ENCODE measurements around the gene USP53. TPM values are rescaled to one million over a fixed set of nuclear protein-coding genes. Genes with fewer than 3 reads are reported as not detected.
"Not testable (repeated sequence)": the region's sequence is repeated elsewhere in the genome, so short reads cannot be mapped to it uniquely, and the experiment has no call there.

The USP53 gene
- 72.2 and 148 TPM in 2 replicates for total RNA-seq

DNA sequence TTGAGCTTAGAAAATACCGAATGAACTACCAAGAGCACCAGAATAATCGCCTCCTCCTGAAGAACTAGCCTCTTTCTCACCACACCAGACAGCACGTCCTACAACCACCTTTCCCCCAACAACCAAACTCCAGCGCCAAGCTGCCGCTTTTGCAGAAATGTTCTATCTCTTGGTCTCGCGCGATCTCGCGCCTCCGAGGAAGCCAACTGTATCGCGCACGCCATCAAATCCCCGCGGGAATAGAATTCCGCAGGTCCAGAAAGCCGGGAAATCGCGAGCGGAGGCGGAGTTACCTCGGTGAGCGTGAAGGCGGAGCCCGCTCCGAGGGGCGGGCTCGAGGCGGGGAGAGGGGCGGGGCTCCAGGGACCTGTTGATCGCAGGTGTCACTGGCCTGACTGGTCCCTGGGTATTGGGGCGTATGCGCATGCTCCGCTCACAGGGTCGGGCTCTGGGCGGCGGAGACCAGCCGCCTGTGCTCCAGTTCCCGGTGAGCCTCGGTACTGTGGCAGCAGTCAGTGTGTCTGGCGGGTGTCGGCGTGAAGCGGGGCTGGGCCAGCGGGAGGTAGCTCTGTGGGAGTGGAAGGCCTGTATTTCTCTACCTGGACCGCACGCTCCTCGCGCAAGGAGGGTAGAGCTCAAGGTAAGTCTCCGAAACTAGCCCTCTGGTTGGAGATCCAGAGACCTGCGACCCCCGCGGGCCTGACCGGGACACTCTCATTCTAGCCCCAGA, at the start of gene USP53:
USP53 (plus strand) TSS at position 480 of the 730 bp plus-strand sequence. CDS start 27,047 bp downstream, outside the sequence.
- H3K4me3 ChIP-seq (ENCODE audit: low read depth, low read length) = peak within 1 kb of the TSS; percentile 87
- TF ChIP-seq, protein P1, sequence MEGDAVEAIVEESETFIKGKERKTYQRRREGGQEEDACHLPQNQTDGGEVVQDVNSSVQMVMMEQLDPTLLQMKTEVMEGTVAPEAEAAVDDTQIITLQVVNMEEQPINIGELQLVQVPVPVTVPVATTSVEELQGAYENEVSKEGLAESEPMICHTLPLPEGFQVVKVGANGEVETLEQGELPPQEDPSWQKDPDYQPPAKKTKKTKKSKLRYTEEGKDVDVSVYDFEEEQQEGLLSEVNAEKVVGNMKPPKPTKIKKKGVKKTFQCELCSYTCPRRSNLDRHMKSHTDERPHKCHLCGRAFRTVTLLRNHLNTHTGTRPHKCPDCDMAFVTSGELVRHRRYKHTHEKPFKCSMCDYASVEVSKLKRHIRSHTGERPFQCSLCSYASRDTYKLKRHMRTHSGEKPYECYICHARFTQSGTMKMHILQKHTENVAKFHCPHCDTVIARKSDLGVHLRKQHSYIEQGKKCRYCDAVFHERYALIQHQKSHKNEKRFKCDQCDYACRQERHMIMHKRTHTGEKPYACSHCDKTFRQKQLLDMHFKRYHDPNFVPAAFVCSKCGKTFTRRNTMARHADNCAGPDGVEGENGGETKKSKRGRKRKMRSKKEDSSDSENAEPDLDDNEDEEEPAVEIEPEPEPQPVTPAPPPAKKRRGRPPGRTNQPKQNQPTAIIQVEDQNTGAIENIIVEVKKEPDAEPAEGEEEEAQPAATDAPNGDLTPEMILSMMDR (IDR thresholded peaks at IDR 0.05; ENCODE audit: insufficient read depth, low read depth, low read length) = no peak
- DNase-seq (ENCODE audit: low read depth) = peak; percentile 98

DNA sequence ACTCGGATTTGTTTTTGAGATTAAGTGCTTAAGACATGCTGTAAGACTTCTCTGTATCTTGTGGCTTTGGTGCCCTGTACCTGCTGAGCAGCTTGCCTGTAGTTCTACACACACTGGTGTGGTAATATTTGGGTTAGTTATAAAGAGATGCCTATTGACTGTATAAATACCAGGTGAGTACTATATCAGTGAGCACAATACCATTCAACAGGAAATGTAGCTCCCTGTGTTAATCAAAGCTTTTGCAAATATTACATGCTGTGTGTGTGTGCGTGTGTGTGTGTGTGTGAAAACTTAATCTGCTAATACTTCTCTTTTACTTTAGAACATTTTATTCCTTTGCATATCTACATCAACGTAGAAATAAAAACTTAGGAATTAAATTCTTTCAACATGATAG, 46.7 kb upstream of the USP53 start:
- no peak overlapping the region for H3K4me3 ChIP-seq (ENCODE audit: low read depth, low read length)
- DNase-seq (ENCODE audit: low read depth) = no peak
- TF ChIP-seq, protein P1 (IDR thresholded peaks at IDR 0.05; ENCODE audit: insufficient read depth, low read depth, low read length) = no peak

DNA sequence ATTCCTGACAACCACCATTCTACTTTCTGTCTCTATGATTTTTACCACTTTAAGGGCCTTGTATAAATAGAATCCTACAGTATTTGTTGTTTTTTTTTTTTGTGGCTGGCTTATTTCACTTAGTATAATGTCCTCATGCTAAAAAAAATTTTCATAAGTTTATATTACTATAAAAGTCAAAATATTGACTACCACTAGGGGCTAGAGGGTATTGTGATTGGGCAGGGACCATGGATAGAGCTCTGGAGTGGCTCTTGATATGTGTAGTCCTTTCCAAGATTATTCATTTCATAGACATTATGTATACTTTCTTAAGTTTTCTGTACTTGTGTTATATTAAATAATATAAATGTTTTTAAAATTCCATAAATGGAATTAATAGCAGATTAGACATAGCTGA, 42.3 kb upstream of the USP53 start:
- TF ChIP-seq, protein P1 (IDR thresholded peaks at IDR 0.05; ENCODE audit: insufficient read depth, low read depth, low read length) = no peak
- DNase-seq (ENCODE audit: low read depth) = no peak
- no peak overlapping the region for H3K4me3 ChIP-seq (ENCODE audit: low read depth, low read length)

DNA sequence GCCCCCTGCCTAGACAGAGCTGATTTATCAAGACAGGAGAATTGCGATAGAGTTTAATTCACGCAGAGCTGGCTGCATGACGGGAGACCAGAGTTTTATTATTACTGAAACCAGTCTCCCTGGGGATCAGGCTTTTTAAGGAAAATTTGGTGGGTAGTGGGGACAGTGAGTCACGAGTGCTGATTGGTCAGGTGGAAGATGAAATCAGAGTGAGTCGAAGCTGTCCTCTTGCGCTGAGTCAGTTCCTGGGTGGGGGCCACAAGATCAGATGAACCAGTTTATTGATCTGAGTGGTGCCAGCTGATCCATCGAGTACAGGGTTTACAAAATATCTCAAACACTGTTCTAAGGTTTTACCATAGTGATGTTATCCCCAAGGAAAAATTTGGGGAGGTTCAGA, 40.3 kb upstream of the USP53 start:
- TF ChIP-seq, protein P1 (IDR thresholded peaks at IDR 0.05; ENCODE audit: insufficient read depth, low read depth, low read length) = no peak
- H3K4me3 ChIP-seq (ENCODE audit: low read depth, low read length) = no peak overlapping the region
- DNase-seq (ENCODE audit: low read depth) = no peak

DNA sequence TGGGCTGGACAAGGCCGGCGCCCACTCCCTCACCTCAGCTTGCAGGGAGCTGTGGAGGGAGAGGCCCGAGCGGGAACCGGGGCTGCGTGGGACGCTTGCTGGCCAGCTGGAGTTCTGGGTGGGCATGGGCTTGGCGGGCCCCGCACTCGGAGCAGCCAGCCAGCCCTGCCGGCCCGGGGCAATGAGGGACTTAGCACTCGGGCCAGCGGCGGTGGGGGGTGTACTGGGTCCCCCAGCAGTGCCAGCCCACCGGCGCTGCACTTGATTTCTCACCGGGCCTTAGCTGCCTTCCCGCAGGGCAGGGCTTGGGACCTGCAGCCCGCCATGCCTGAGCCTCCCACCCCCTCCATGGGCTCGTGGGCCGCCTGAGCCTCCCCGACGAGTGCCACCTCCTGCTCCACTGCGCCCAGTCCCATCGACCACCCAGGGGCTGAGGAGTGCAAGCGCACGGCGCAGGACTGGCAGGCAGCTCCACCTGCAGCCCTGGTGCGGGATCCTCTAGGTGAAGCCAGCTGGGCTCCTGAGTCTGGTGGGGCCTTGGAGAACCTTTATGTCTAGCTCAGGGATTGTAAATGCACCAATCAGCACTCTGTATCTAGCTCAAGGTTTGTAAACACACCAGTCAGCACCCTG, 38.7 kb upstream of the USP53 start:
- not testable (repeated sequence) for H3K4me3 ChIP-seq (ENCODE audit: low read depth, low read length); DNase-seq (ENCODE audit: low read depth)

DNA sequence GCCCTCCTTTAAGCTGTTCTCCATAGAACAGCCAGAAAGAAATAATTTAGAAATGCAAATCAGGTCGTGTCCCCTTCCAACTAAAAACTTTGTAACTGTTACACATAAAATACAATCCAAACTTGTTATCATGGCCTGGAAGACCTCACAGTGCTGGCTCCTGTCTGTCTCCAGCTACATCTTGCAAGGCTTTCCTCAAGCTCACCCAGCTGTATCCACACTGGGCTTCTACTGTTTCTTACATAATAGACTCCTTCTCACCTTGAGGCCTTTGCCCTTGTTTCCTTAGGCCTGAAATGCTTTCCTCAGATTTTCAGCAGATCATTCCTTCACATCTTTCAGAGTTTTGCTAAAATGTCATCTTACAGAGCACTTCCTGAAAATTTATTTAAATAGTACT, 33.5 kb upstream of the USP53 start:
- TF ChIP-seq, protein P1 (IDR thresholded peaks at IDR 0.05; ENCODE audit: insufficient read depth, low read depth, low read length) = no peak
- no peak for DNase-seq (ENCODE audit: low read depth)
- H3K4me3 ChIP-seq (ENCODE audit: low read depth, low read length) = no peak overlapping the region

DNA sequence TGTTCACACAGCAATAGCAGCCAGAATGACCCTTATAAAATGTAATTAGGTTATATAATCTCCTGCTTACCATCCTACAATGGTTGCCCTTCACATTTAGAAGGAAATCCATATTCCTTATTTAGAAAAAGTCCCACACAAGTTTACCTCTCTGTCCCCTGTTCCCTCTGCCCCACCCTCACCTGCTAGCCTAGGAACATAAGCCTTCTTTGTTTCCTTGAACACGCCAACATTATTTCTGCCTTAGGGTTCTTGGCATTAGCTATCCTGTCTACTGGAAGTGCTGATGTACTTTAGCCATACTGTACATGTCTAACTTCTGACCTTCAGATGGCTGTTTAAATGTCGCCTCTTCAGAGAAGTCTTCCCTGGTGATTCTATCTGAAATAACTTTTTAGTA, 28.4 kb upstream of the USP53 start:
- H3K4me3 ChIP-seq (ENCODE audit: low read depth, low read length) = no peak overlapping the region
- DNase-seq (ENCODE audit: low read depth) = no peak
- TF ChIP-seq, protein P1 (IDR thresholded peaks at IDR 0.05; ENCODE audit: insufficient read depth, low read depth, low read length) = no peak
